Kidney epithelial cell (primary cell): ENCODE results near the gene SUN5. TPM values are rescaled to one million over a fixed set of nuclear protein-coding genes. Genes with fewer than 3 reads are reported as not detected.
"Not testable (repeated sequence)": the region's sequence is repeated elsewhere in the genome, so short reads cannot be mapped to it uniquely, and the experiment has no call there.

Experiments used
- DNase-seq: peaks from one replicate; pipeline ENCODE4 v3.0.0-alpha.2; 2010; ENCODE audit warnings: low read depth
- H3K27me3 ChIP-seq: 2 replicates; pipeline ENCODE4 v1.6.0; 2011; ENCODE audit warnings: low read length; ENCODE audit not compliant: control insufficient read depth, insufficient read depth
- H3K36me3 ChIP-seq: 2 replicates; pipeline ENCODE4 v1.5.1; 2011; ENCODE audit warnings: low read length; ENCODE audit not compliant: control insufficient read depth, insufficient read depth
- H3K4me3 ChIP-seq: 2 replicates; pipeline ENCODE4 v1.5.1; 2011; ENCODE audit warnings: low read depth, mild to moderate bottlenecking, control low read depth, low read length
- CTCF ChIP-seq: IDR thresholded peaks from 2 replicates; pipeline ENCODE4 v1.5.1; 2011; ENCODE audit warnings: mild to moderate bottlenecking, moderate library complexity, low read length, control low read depth, inconsistent platforms; ENCODE audit not compliant: insufficient read depth, poor library complexity, severe bottlenecking
- total RNA-seq: library from RNA; depleted of rRNA; stranded (reverse); fragments of >200 nt; gene quantifications from 2 replicates; pipeline ENCODE4 v1.2.3, GENCODE V29; 2015

SUN5 gene
- total RNA-seq, 1 donor from 2014 or later, result not detected

GRCh38 chr20:32965581-32966373 is 38.5 kb downstream of the SUN5 start:
- TF ChIP-seq CTCF, result no peak
- H3K4me3 ChIP-seq, result no peak overlapping the region
- H3K27me3 ChIP-seq, result no peaks in the 10 kb centered on the region
- no peaks in the 10 kb centered on the region for H3K36me3 ChIP-seq
- no peak for DNase-seq

GRCh38 chr20:32965115-32965514 is 39.1 kb downstream of the SUN5 start:
- H3K27me3 ChIP-seq, result no peaks in the 10 kb centered on the region
- no peak overlapping the region for H3K4me3 ChIP-seq
- TF ChIP-seq CTCF, result no peak
- no peaks in the 10 kb centered on the region for H3K36me3 ChIP-seq
- no peak for DNase-seq

- DNase-seq, result no peak
- no peaks in the 10 kb centered on the region for H3K27me3 ChIP-seq
- H3K36me3 ChIP-seq, result no peaks in the 10 kb centered on the region
- TF ChIP-seq CTCF, result no peak
- H3K4me3 ChIP-seq, result no peak overlapping the region
Measured at GRCh38 chr20:32964575-32964974, 39.7 kb downstream of the SUN5 start.

GRCh38 chr20:32963176-32963575 is 41.1 kb downstream of the SUN5 start:
- no peaks in the 10 kb centered on the region for H3K27me3 ChIP-seq
- no peak for DNase-seq
- H3K4me3 ChIP-seq, result no peak overlapping the region
- no peak for TF ChIP-seq CTCF
- no peaks in the 10 kb centered on the region for H3K36me3 ChIP-seq

- not testable (repeated sequence) for H3K4me3 ChIP-seq, DNase-seq, H3K27me3 ChIP-seq, H3K36me3 ChIP-seq
Measured at GRCh38 chr20:32962646-32963045, 41.6 kb downstream of the SUN5 start.

GRCh38 chr20:32962053-32962452 is 42.2 kb downstream of the SUN5 start:
- Histone ChIP-seq H3K36me3 (no peaks in the 10 kb centered on the region), H3K27me3 (no peaks in the 10 kb centered on the region), H3K4me3 (no peak overlapping the region)
- TF ChIP-seq CTCF, result no peak
- no peak for DNase-seq
